Thymus (tissue), 11 donors: ENCODE data around the gene ZNF22. TPM values are rescaled to one million over a fixed set of nuclear protein-coding genes. Genes with fewer than 3 reads are reported as not detected.

Source experiments
- DNase-seq, 9 donors: peaks; one replicate each; pipeline ENCODE4 v3.0.0-alpha.2; 2013; ENCODE audit warnings: low spot score in 9 of 9, low read depth in 6 of 9, missing footprints in 1 of 9
- H3K27ac ChIP-seq, 2 donors: one replicate each; pipeline ENCODE4 v1.5.1; 2013; ENCODE audit warnings: control low read depth in 1 of 2, low read depth in 1 of 2, low read length in 1 of 2, mild to moderate bottlenecking in 1 of 2, moderate library complexity in 1 of 2
- H3K27me3 ChIP-seq, 2 donors: one replicate each; pipeline ENCODE4 v1.5.1; 2013; ENCODE audit warnings: low read length in 1 of 2; ENCODE audit not compliant: control insufficient read depth in 2 of 2, insufficient read depth in 1 of 2
- H3K36me3 ChIP-seq, 2 donors: one replicate each; pipeline ENCODE4 v1.5.1; 2013; ENCODE audit warnings: low read length in 1 of 2, mild to moderate bottlenecking in 1 of 2, moderate library complexity in 1 of 2; ENCODE audit not compliant: control insufficient read depth in 2 of 2, insufficient read depth in 2 of 2
- H3K4me1 ChIP-seq, 2 donors: one replicate each; pipeline ENCODE4 v1.5.1; 2013; ENCODE audit warnings: low read length in 2 of 2; ENCODE audit not compliant: control insufficient read depth in 2 of 2, insufficient read depth in 2 of 2
- H3K4me3 ChIP-seq, 2 donors: one replicate each; pipeline ENCODE4 v1.5.1; 2013; ENCODE audit warnings: low read length in 2 of 2, control low read depth in 1 of 2, mild to moderate bottlenecking in 1 of 2
- H3K9me3 ChIP-seq, 2 donors: one replicate each; pipeline ENCODE4 v1.5.1; 2013; ENCODE audit warnings: low read length in 1 of 2, mild to moderate bottlenecking in 1 of 2; ENCODE audit not compliant: control insufficient read depth in 2 of 2, insufficient read depth in 1 of 2
- whole genome bisulfite sequencing: extraction: QIAGEN DNeasy Blood & Tissue Kit; methylation state at CpG from one replicate; pipeline ENCODE4 v1.1.7; 2013; 5-methylcytosine and 5-hydroxymethylcytosine counted together
- polyA plus RNA-seq: library from polyadenylated mRNA; stranded (reverse); fragments of 200-250 nt; gene quantifications from one replicate; pipeline ENCODE4 v1.2.3, GENCODE V29; 2013
- total RNA-seq: library from RNA; stranded (reverse); fragments of 120-200 nt; gene quantifications from one replicate; pipeline ENCODE4 v1.2.4, GENCODE V29; 2013
- donor health status: healthy.

ZNF22 gene
- total and polyA plus RNA-seq, 2 donors = 51.7 to 83.1 TPM

DNA sequence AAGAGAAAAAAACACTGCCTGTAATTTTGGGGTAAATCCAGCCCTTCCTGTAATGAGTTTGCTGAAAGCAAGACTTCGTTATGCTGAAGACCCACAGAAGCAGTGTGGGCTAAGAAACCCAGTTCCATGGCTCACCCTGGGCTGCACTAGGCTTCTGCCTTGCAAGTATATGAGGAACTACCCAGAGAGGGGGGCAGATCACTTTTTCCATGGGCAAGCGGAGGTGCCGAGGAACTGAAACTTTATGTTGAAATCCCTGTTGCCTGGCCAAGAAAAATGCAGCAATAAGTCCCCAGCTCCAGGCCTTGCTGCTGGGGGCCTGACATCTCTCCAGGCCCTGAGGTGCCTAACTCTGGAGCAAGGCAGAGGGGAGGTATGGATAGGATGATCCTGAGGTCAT is 32.6 kb upstream of the ZNF22 start:
- no peaks in the 10 kb centered on the region for H3K36me3 ChIP-seq
- H3K9me3 ChIP-seq = peaks cover 0 to 3% of the 10 kb centered on the region in 2 donors
- peaks cover 37 to 68% of the 10 kb centered on the region in 2 donors for H3K4me1 ChIP-seq
- no peaks in the 10 kb centered on the region for H3K27me3 ChIP-seq
- H3K27ac ChIP-seq = peak overlapping the region; percentile 61 to 65
- peak in 1 of 9 donors; percentile 49 for DNase-seq
- H3K4me3 ChIP-seq = no peak overlapping the region
- 39% methylated on average over 3 of the region's 3 CpGs for WGBS

- H3K27ac ChIP-seq = peak overlapping the region; percentile 43 to 65
- H3K4me3 ChIP-seq = no peak overlapping the region
- H3K4me1 ChIP-seq = peaks cover 31 to 68% of the 10 kb centered on the region in 2 donors
- peak in 4 of 9 donors; percentile 39 to 83 (median 62) for DNase-seq
- no peaks in the 10 kb centered on the region for H3K27me3 ChIP-seq
- 49% methylated on average over 11 of the region's 11 CpGs for WGBS
- H3K9me3 ChIP-seq = peaks cover 0 to 3% of the 10 kb centered on the region in 2 donors
- no peaks in the 10 kb centered on the region for H3K36me3 ChIP-seq
Observed at GRCh38 chr10:44968500-44969400, 32.0 kb upstream of the ZNF22 start.

DNA sequence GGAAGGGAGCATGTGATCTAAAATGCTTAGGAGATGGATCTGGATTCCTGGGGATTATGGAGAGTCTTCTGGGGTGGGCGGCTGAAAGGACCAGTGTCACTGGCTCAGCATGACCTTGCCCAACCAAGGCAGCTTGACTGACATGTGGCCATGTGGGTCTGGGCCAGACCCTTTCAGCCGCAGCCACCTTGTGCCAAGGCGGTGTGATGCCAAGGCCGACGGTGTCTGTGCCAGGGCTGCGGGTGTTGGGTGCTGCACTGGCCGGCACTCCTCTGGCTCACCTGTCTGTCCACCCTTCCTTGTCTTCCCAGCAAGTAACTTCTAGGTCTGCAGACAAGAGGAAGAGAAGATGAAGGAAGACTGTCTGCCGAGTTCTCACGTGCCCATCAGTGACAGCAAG is 30.9 kb upstream of the ZNF22 start:
- Histone ChIP-seq H3K9me3 (no peaks in the 10 kb centered on the region), H3K36me3 (no peaks in the 10 kb centered on the region), H3K4me1 (peaks cover 21 to 68% of the 10 kb centered on the region in 2 donors), H3K4me3 (no peak overlapping the region), H3K27me3 (no peaks in the 10 kb centered on the region), H3K27ac (no peak overlapping the region)
- 98% methylated on average over 9 of the region's 9 CpGs for WGBS
- no peak for DNase-seq

DNA sequence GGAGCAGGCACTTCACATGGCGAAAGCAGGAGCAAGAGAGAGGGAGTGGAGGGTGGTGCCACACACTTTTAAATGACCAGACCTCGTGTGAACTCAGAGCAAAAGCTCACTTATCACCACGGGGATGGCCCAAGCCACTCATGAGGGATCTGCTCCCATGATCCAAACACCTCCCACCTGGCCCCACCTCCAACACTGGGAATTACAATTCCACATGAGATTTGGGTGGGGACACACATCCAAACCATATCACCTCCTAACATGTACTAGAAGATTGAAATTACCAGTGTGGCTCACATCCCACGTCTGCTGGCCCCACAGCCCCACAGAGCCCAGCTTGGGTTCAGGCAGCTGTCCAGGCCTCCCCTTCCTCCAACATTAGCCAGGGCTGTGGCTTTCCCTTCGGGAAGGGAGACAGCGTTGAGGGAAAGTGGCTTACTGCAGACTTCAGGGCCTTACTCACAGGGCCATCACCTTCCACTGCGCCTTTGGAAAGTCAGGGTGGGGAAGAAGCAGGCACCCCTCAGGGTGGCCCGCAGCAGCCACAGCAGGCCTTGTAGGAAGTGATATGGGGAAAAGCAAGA is 29.8 kb upstream of the ZNF22 start:
- no peak overlapping the region for H3K4me3 ChIP-seq
- no peaks in the 10 kb centered on the region for H3K9me3 ChIP-seq
- no peaks in the 10 kb centered on the region for H3K36me3 ChIP-seq
- no peak for DNase-seq
- no peak overlapping the region for H3K27ac ChIP-seq
- no peaks in the 10 kb centered on the region for H3K27me3 ChIP-seq
- WGBS = 98% methylated on average over 8 of the region's 8 CpGs
- peaks cover 21 to 65% of the 10 kb centered on the region in 2 donors for H3K4me1 ChIP-seq

- peaks cover 17 to 62% of the 10 kb centered on the region in 2 donors for H3K4me1 ChIP-seq
- no peaks in the 10 kb centered on the region for H3K9me3 ChIP-seq
- H3K4me3 ChIP-seq = no peak overlapping the region
- DNase-seq = no peak
- no peaks in the 10 kb centered on the region for H3K36me3 ChIP-seq
- H3K27ac ChIP-seq = no peak overlapping the region
- WGBS = 98% methylated on average over 11 of the region's 11 CpGs
- no peaks in the 10 kb centered on the region for H3K27me3 ChIP-seq
Observed at GRCh38 chr10:44971434-44971833, 29.3 kb upstream of the ZNF22 start.

DNA sequence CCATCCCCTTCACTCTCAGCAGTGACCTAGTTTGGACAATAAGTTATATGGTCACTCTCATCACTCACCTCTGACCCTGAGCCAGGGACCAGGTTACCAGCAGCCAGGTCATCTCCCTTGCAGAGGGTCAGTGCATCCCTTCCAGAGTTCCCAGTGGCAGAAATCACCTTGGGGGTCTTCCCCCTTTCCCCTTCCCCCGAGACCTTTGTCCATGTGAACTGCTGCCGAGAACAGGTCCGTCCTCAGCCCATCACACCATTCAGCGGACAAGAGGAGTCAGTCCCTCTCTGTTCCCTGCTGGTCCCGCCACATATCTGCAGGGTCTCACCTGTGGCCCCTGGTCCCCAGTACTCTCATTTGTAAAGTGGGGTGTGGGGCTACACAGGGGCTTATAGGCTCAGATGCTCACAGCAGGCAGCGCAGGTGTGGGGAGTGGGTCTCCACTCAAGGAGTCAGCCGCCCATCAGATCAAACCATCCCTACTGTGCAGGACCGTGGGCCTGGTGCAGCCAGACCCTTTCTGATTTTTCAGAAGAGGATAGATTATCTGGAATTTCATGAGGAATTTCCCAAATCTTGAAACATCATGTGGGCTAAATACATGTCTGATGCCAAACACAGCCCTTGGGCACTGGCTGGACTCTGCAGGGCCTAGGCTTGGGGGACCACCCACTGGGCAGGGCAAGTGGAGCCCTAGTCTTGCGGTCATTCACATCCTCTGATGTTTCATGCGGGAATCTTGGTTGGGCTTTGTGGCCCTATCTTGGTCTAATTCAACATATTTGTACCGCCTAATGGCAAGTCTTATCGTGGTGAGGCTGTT is 28.6 kb upstream of the ZNF22 start:
- H3K4me1 ChIP-seq = peaks cover 17 to 59% of the 10 kb centered on the region in 2 donors
- no peaks in the 10 kb centered on the region for H3K36me3 ChIP-seq
- H3K9me3 ChIP-seq = no peaks in the 10 kb centered on the region
- 97% methylated on average over 12 of the region's 12 CpGs for WGBS
- no peaks in the 10 kb centered on the region for H3K27me3 ChIP-seq
- H3K4me3 ChIP-seq = no peak overlapping the region
- H3K27ac ChIP-seq = no peak overlapping the region
- no peak for DNase-seq

- H3K27ac ChIP-seq = peak overlapping the region in 1 of 2 donors; percentile 10
- DNase-seq = no peak
- H3K4me3 ChIP-seq = no peak overlapping the region
- no peaks in the 10 kb centered on the region for H3K27me3 ChIP-seq
- 94% methylated on average over 6 of the region's 6 CpGs for WGBS
- no peaks in the 10 kb centered on the region for H3K9me3 ChIP-seq
- H3K36me3 ChIP-seq = no peaks in the 10 kb centered on the region
- H3K4me1 ChIP-seq = peaks cover 13 to 59% of the 10 kb centered on the region in 2 donors
Observed at GRCh38 chr10:44972874-44973306, 27.8 kb upstream of the ZNF22 start.

DNA sequence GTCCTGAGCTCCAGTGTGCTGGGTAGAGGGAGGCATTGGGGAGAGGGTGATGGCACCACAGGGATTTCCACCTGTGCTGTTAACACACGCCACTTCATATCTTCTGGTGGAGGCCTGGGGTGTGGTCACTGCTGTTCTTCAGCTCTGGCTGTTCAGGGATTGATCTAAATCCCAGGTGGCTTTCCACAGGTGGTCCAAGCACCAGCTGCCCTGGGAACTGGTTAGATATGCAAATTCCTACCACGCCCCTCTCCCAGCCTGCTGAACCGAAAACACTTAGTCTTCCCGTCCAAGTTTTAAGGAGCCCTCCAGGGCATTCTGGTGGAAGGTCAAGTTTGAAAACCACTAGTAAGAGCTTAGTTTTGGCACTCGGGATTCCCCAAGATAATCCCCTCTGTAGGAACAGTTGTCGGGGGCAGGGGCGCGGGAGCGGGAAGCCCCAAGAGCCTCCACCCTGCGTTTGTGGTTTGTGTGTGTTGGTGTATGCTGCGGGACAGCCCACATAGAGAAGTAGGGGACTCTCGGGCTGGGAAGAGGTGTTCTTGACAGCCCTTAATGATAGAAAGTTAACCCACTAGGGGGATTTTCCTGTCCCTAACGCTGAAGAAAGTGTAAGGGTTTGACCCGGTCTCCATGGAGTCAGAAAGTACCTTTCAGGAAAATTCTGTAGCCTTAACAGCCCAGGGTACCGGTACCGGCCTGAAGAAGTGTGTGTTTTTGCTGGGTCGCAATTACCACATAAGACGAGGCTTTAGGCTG is 27.2 kb upstream of the ZNF22 start:
- no peak overlapping the region for H3K4me3 ChIP-seq
- no peaks in the 10 kb centered on the region for H3K36me3 ChIP-seq
- H3K9me3 ChIP-seq = no peaks in the 10 kb centered on the region
- DNase-seq = no peak
- peak overlapping the region in 1 of 2 donors; percentile 25 for H3K27ac ChIP-seq
- no peaks in the 10 kb centered on the region for H3K27me3 ChIP-seq
- WGBS = 60% methylated on average over 18 of the region's 18 CpGs
- peaks cover 9 to 59% of the 10 kb centered on the region in 2 donors for H3K4me1 ChIP-seq
